Loucy (cell line): ENCODE data around the gene CARS2.

Source experiments
- H2AFZ ChIP-seq: fragments of 200-600 bp; sonication (generic); 2 replicates; pipeline ENCODE4 v1.6.0; 2016; ENCODE audit warnings: antibody characterized with exemption, mild to moderate bottlenecking, low read length, moderate library complexity
- H3F3A ChIP-seq: fragments of 200-600 bp; 2 replicates; pipeline ENCODE4 v1.6.0; 2016; ENCODE audit warnings: antibody characterized with exemption, low read depth, mild to moderate bottlenecking
- H3K27me3 ChIP-seq: fragments of 200-600 bp; sonication (generic); 2 replicates; pipeline ENCODE4 v1.6.1; 2014; ENCODE audit warnings: low read length, mild to moderate bottlenecking; ENCODE audit not compliant: insufficient read depth, poor library complexity, severe bottlenecking
- H3K36me3 ChIP-seq: fragments of 200-600 bp; sonication (generic); 2 replicates; pipeline ENCODE4 v1.6.1; 2016; ENCODE audit warnings: low read length; ENCODE audit not compliant: insufficient read depth
- H3K4me1 ChIP-seq: fragments of 200-600 bp; sonication (generic); 2 replicates; pipeline ENCODE4 v1.5.1; 2014; ENCODE audit warnings: low read length, mild to moderate bottlenecking; ENCODE audit not compliant: insufficient read depth, poor library complexity, severe bottlenecking
- H3K4me2 ChIP-seq: fragments of 200-600 bp; sonication (generic); 2 replicates; pipeline ENCODE4 v1.6.0; 2014; ENCODE audit warnings: antibody characterized with exemption, low read length, low read depth, mild to moderate bottlenecking; ENCODE audit not compliant: poor library complexity, severe bottlenecking
- H3K4me3 ChIP-seq: fragments of 200-600 bp; sonication (generic); 2 replicates; pipeline ENCODE4 v1.5.1; 2014; ENCODE audit warnings: low read length, mild to moderate bottlenecking, mixed read lengths; ENCODE audit not compliant: poor library complexity, severe bottlenecking
- H3K79me2 ChIP-seq: fragments of 200-600 bp; sonication (generic); 2 replicates; pipeline ENCODE4 v1.6.1; 2014; ENCODE audit warnings: low read length; ENCODE audit not compliant: insufficient read depth
- H3K9ac ChIP-seq: fragments of 200-600 bp; sonication (generic); 2 replicates; pipeline ENCODE4 v1.6.0; 2014; ENCODE audit warnings: mild to moderate bottlenecking, low read depth, low read length, moderate library complexity; ENCODE audit not compliant: poor library complexity, severe bottlenecking
- H3K9me2 ChIP-seq: fragments of 200-600 bp; sonication (generic); replicated peaks from 2 replicates; pipeline ENCODE4 v1.6.1; 2016; ENCODE audit warnings: low read depth, low read length, mixed read lengths
- H3K9me3 ChIP-seq: fragments of 200-600 bp; sonication (generic); 2 replicates; pipeline ENCODE4 v1.6.1; 2014; ENCODE audit warnings: mild to moderate bottlenecking, antibody characterized with exemption, low read length, low read depth; ENCODE audit not compliant: insufficient read depth
- H4K20me1 ChIP-seq: fragments of 200-600 bp; sonication (generic); 2 replicates; pipeline ENCODE4 v1.6.0; 2014; ENCODE audit warnings: antibody characterized with exemption, low read length, mild to moderate bottlenecking; ENCODE audit not compliant: insufficient read depth, poor library complexity, severe bottlenecking
- EZH2phosphoT487 ChIP-seq: fragments of 200-600 bp; IDR thresholded peaks from 2 replicates; pipeline ENCODE4 v1.6.1; 2018; ENCODE audit warnings: antibody characterized with exemption, mild to moderate bottlenecking, moderate library complexity, borderline replicate concordance
- TF ChIP-seq, protein P1 (sequence below): fragments of 200-600 bp; sonication (generic); conservative IDR thresholded peaks from 2 replicates; pipeline ENCODE4 v1.5.1; 2014; ENCODE audit warnings: mild to moderate bottlenecking, antibody characterized with exemption, low read length

Gene CARS2

DNA sequence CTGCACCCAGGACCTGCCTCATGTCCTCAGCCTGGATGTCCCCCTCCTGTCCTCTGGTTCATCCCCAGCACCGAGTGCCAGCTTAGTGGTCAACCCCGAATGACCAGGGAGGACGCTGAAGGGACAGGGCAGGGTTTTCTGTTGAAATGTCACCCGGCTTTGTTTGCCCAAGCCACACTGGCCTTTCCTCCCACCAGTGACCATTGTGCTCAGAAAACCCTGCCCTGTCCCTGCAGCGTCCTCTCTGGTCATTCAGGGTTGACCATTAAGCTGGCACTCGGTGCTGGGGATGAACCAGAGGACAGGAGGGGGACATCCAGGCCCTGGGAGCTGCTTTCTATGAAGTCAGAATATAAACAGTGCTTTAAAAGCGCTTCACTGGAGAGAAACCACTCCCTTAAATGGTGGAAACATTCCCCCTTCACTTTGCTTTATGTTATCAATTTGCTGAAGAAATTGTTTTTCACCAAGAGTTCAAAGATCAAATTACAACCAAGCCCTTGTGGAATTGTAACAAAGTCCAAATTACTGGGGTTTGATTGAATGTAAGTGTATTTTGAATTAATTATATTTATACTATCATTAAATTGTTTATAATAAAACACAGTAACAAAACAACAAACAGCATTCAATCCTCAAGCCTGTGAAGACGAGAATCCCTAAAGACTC, 21.4 kb downstream of the CARS2 start:
- no peaks in the 10 kb centered on the region for H4K20me1 ChIP-seq
- no peak overlapping the region for H3K4me3 ChIP-seq
- no peak overlapping the region for H2AFZ ChIP-seq
- TF ChIP-seq, protein P1, sequence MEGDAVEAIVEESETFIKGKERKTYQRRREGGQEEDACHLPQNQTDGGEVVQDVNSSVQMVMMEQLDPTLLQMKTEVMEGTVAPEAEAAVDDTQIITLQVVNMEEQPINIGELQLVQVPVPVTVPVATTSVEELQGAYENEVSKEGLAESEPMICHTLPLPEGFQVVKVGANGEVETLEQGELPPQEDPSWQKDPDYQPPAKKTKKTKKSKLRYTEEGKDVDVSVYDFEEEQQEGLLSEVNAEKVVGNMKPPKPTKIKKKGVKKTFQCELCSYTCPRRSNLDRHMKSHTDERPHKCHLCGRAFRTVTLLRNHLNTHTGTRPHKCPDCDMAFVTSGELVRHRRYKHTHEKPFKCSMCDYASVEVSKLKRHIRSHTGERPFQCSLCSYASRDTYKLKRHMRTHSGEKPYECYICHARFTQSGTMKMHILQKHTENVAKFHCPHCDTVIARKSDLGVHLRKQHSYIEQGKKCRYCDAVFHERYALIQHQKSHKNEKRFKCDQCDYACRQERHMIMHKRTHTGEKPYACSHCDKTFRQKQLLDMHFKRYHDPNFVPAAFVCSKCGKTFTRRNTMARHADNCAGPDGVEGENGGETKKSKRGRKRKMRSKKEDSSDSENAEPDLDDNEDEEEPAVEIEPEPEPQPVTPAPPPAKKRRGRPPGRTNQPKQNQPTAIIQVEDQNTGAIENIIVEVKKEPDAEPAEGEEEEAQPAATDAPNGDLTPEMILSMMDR = no peak
- no peak for TF ChIP-seq EZH2phosphoT487
- no peaks in the 10 kb centered on the region for H3F3A ChIP-seq
- no peaks in the 10 kb centered on the region for H3K4me1 ChIP-seq
- H3K4me2 ChIP-seq = no peak overlapping the region
- H3K9me2 ChIP-seq = no peaks in the 10 kb centered on the region
- no peaks in the 10 kb centered on the region for H3K9me3 ChIP-seq
- no peaks in the 10 kb centered on the region for H3K27me3 ChIP-seq
- peaks cover 55% of the 10 kb centered on the region; the same call in 1 of the 2 replicates for H3K36me3 ChIP-seq
- H3K9ac ChIP-seq = no peak overlapping the region
- H3K79me2 ChIP-seq = no peaks in the 10 kb centered on the region

DNA sequence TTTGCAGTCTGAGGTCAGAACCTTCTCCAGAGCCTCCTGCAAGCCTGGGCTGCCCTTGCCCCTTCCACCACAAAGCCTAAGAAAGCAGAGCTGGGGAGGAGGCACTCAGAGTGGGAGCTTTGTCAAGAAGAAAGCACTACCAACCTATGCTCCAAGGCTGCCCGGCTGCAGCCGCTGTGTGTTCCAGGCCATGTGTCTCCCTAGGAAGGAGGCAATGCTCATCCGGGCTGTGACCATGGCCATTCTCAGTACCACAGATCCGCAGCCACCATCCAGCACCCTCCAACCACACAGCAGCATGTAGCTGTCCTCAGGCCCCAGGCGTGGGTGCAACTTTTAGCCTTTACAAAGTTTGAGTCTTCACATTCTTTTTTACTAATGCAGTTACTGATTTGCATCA, 22.0 kb downstream of the CARS2 start:
- no peaks in the 10 kb centered on the region for H3F3A ChIP-seq
- H3K79me2 ChIP-seq = no peaks in the 10 kb centered on the region
- H3K4me3 ChIP-seq = no peak overlapping the region
- H2AFZ ChIP-seq = no peak overlapping the region
- H3K9me2 ChIP-seq = no peaks in the 10 kb centered on the region
- no peak overlapping the region for H3K9ac ChIP-seq
- H3K27me3 ChIP-seq = no peaks in the 10 kb centered on the region
- no peaks in the 10 kb centered on the region for H3K4me1 ChIP-seq
- H3K36me3 ChIP-seq = peaks cover 55% of the 10 kb centered on the region; the same call in 1 of the 2 replicates
- no peak for TF ChIP-seq EZH2phosphoT487
- TF ChIP-seq, protein P1 = no peak
- no peaks in the 10 kb centered on the region for H3K9me3 ChIP-seq
- H3K4me2 ChIP-seq = no peak overlapping the region
- H4K20me1 ChIP-seq = no peaks in the 10 kb centered on the region

DNA sequence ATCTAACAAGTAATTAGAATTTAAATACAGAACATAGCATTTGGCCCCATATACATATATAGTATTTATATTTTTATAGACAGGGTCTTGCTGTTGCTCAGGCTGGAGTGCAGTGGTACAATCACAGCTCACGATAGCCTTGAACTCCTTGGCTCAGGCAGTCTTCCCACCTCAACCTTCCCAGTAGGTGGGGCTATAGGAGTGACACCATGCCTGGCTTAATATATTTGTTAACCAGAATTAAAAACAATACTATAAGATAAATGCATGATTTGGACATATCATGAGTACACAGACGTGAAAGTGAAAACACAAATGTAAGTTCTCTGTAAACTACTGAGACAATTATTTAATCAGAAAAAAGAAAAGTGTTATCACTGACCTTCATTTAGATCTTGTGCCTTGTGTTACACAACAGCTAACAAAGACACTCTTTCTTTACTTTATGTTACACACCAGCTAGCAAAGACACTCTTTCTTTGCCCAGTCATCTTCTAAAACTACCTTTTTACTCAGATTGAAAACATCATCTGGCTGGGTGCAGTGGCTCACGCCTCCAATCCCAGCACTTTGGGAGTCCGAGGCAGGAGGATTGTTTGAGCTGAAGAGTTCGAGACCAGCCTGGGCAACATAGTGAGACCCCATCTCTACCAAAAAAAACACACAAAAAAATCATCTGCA, 22.6 kb downstream of the CARS2 start:
- Histone ChIP-seq H3K4me1 (no peaks in the 10 kb centered on the region), H3K9me3 (no peaks in the 10 kb centered on the region), H3K36me3 (peaks cover 55% of the 10 kb centered on the region; the same call in 1 of the 2 replicates), H3K9me2 (no peaks in the 10 kb centered on the region), H4K20me1 (no peaks in the 10 kb centered on the region), H3K4me3 (no peak overlapping the region), H3K9ac (no peak overlapping the region), H3K4me2 (no peak overlapping the region), H3K27me3 (no peaks in the 10 kb centered on the region), H3F3A (no peaks in the 10 kb centered on the region), H3K79me2 (no peaks in the 10 kb centered on the region), H2AFZ (no peak overlapping the region)
- TF ChIP-seq, protein P1 = peak; percentile 57
- TF ChIP-seq EZH2phosphoT487 = no peak
